ENCODE results near the gene FCHSD1.
A peak's percentile ranks its signal among the peaks of the same experiment; 100 is the strongest.

Gene FCHSD1

GRCh38 chr5:141608557-141608956 is 42.7 kb downstream of the FCHSD1 start:
- Histone ChIP-seq H4K20me1 (ENCODE audit: insufficient read depth, low read length, poor library complexity, severe bottlenecking) (peaks cover 22% of the 10 kb centered on the region), H3K4me2 (ENCODE audit: low read depth, low read length, poor library complexity, severe bottlenecking) (peak overlapping the region; percentile 73), H3K9me3 (ENCODE audit: insufficient read depth, low read depth, low read length) (no peaks in the 10 kb centered on the region), H2AFZ (ENCODE audit: low read length) (no peak overlapping the region), H3K79me2 (ENCODE audit: insufficient read depth, low read length) (peaks cover 86% of the 10 kb centered on the region), H3F3A (ENCODE audit: low read depth) (peaks cover 30% of the 10 kb centered on the region), H3K27me3 (ENCODE audit: insufficient read depth, low read length, poor library complexity, severe bottlenecking) (no peaks in the 10 kb centered on the region), H3K9ac (ENCODE audit: low read depth, low read length, poor library complexity, severe bottlenecking) (peak overlapping the region; percentile 73), H3K36me3 (ENCODE audit: insufficient read depth, low read length) (no peaks in the 10 kb centered on the region), H3K4me1 (ENCODE audit: insufficient read depth, low read length, poor library complexity, severe bottlenecking) (peaks cover 84% of the 10 kb centered on the region), H3K9me2 (replicated peaks; ENCODE audit: low read depth, low read length) (no peaks in the 10 kb centered on the region), H3K4me3 (ENCODE audit: low read length, poor library complexity, severe bottlenecking) (peak overlapping the region; percentile 60)
- TF ChIP-seq EZH2phosphoT487 (IDR thresholded peaks at IDR 0.05; ENCODE audit: borderline replicate concordance) (no peak), CTCF (conservative IDR thresholded peaks at IDR 0.05; ENCODE audit: low read length) (no peak)

GRCh38 chr5:141608046-141608445 is 43.2 kb downstream of the FCHSD1 start:
- Histone ChIP-seq H3K27me3 (ENCODE audit: insufficient read depth, low read length, poor library complexity, severe bottlenecking) (no peaks in the 10 kb centered on the region), H3K79me2 (ENCODE audit: insufficient read depth, low read length) (peaks cover 86% of the 10 kb centered on the region), H3K36me3 (ENCODE audit: insufficient read depth, low read length) (no peaks in the 10 kb centered on the region), H3K4me2 (ENCODE audit: low read depth, low read length, poor library complexity, severe bottlenecking) (peak overlapping the region; percentile 73), H3K9ac (ENCODE audit: low read depth, low read length, poor library complexity, severe bottlenecking) (peak overlapping the region; percentile 73), H3K9me3 (ENCODE audit: insufficient read depth, low read depth, low read length) (no peaks in the 10 kb centered on the region), H4K20me1 (ENCODE audit: insufficient read depth, low read length, poor library complexity, severe bottlenecking) (peaks cover 22% of the 10 kb centered on the region), H3K4me1 (ENCODE audit: insufficient read depth, low read length, poor library complexity, severe bottlenecking) (peaks cover 84% of the 10 kb centered on the region), H2AFZ (ENCODE audit: low read length) (no peak overlapping the region), H3K9me2 (replicated peaks; ENCODE audit: low read depth, low read length) (no peaks in the 10 kb centered on the region), H3F3A (ENCODE audit: low read depth) (peaks cover 30% of the 10 kb centered on the region), H3K4me3 (ENCODE audit: low read length, poor library complexity, severe bottlenecking) (peak overlapping the region; percentile 60)
- TF ChIP-seq CTCF (conservative IDR thresholded peaks at IDR 0.05; ENCODE audit: low read length) (no peak), EZH2phosphoT487 (IDR thresholded peaks at IDR 0.05; ENCODE audit: borderline replicate concordance) (no peak)

GRCh38 chr5:141605523-141606277 is 45.5 kb downstream of the FCHSD1 start:
- no peaks in the 10 kb centered on the region; the same call in 1 of the 2 replicates for H3K36me3 ChIP-seq (ENCODE audit: insufficient read depth, low read length)
- peak overlapping the region; percentile 73 for H3K4me2 ChIP-seq (ENCODE audit: low read depth, low read length, poor library complexity, severe bottlenecking)
- no peak for TF ChIP-seq EZH2phosphoT487 (IDR thresholded peaks at IDR 0.05; ENCODE audit: borderline replicate concordance)
- TF ChIP-seq CTCF (conservative IDR thresholded peaks at IDR 0.05; ENCODE audit: low read length), result no peak
- H3K9me2 ChIP-seq (replicated peaks; ENCODE audit: low read depth, low read length), result no peaks in the 10 kb centered on the region
- no peaks in the 10 kb centered on the region for H3K27me3 ChIP-seq (ENCODE audit: insufficient read depth, low read length, poor library complexity, severe bottlenecking)
- H3K9ac ChIP-seq (ENCODE audit: low read depth, low read length, poor library complexity, severe bottlenecking), result peak overlapping the region; percentile 73
- peaks cover 30% of the 10 kb centered on the region for H3F3A ChIP-seq (ENCODE audit: low read depth)
- H3K4me3 ChIP-seq (ENCODE audit: low read length, poor library complexity, severe bottlenecking), result peak overlapping the region; percentile 60
- peaks cover 30% of the 10 kb centered on the region for H4K20me1 ChIP-seq (ENCODE audit: insufficient read depth, low read length, poor library complexity, severe bottlenecking)
- H2AFZ ChIP-seq (ENCODE audit: low read length), result no peak overlapping the region
- no peaks in the 10 kb centered on the region for H3K9me3 ChIP-seq (ENCODE audit: insufficient read depth, low read depth, low read length)
- H3K4me1 ChIP-seq (ENCODE audit: insufficient read depth, low read length, poor library complexity, severe bottlenecking), result peaks cover 80% of the 10 kb centered on the region
- peaks cover 86% of the 10 kb centered on the region for H3K79me2 ChIP-seq (ENCODE audit: insufficient read depth, low read length)

Data from Loucy (cell line).